OCI-LY7 (cell line): ENCODE measurements around the gene ROR2. TPM values are rescaled to one million over a fixed set of nuclear protein-coding genes. Genes with fewer than 3 reads are reported as not detected.

Experiments
- BruUV-seq: library from RNA; stranded (reverse); fragments of 400-500 nt; replicated peaks from 2 replicates; lab custom pipeline; 2021; lab: Mats Ljungman, UMichigan
- CTCF ChIA-PET: fragments of 300-600 bp; sonication (Branson Sonifier 250); formaldehyde crosslinking; loops from one replicate; lab custom pipeline; 2022; ENCODE audit warnings: antibody characterized with exemption; ENCODE audit not compliant: unreplicated experiment; lab: Charles Lee
- POLR2A ChIA-PET: fragments of 300-600 bp; sonication (Branson Sonifier 250); formaldehyde crosslinking; loops from one replicate; lab custom pipeline; 2022; ENCODE audit warnings: antibody characterized with exemption; lab: Charles Lee
- DNase-seq: peaks from one replicate; pipeline ENCODE4 v3.0.0-alpha.2; 2015; ENCODE audit warnings: low spot score
- H2AFZ ChIP-seq: fragments of 200-600 bp; sonication (generic), shearing (Covaris generic); 2 replicates; pipeline ENCODE4 v1.6.1; 2014; ENCODE audit warnings: mild to moderate bottlenecking, antibody characterized with exemption, low read length, moderate library complexity
- H3K27ac ChIP-seq: fragments of 200-600 bp; sonication (generic); 2 replicates; pipeline ENCODE4 v1.5.1; 2014; ENCODE audit warnings: mixed run types, low read depth, mild to moderate bottlenecking, moderate library complexity, low read length, inconsistent platforms; ENCODE audit not compliant: poor library complexity, severe bottlenecking
- H3K36me3 ChIP-seq: fragments of 200-600 bp; sonication (generic); 2 replicates; pipeline ENCODE4 v1.6.1; 2014; ENCODE audit warnings: mild to moderate bottlenecking, antibody characterized with exemption, low read length, moderate library complexity, mixed read lengths; ENCODE audit not compliant: insufficient read depth
- H3K4me1 ChIP-seq: fragments of 200-600 bp; sonication (generic); 2 replicates; pipeline ENCODE4 v1.5.1; 2014; ENCODE audit warnings: mild to moderate bottlenecking, low read length; ENCODE audit not compliant: insufficient read depth, poor library complexity, severe bottlenecking
- H3K4me2 ChIP-seq: fragments of 200-600 bp; sonication (generic); 2 replicates; pipeline ENCODE4 v1.6.1; 2014; ENCODE audit warnings: mild to moderate bottlenecking, low read length
- H3K4me3 ChIP-seq: fragments of 200-600 bp; sonication (generic); 2 replicates; pipeline ENCODE4 v1.5.1; 2014; ENCODE audit warnings: mild to moderate bottlenecking, low read depth, low read length; ENCODE audit not compliant: poor library complexity, severe bottlenecking
- H3K79me2 ChIP-seq: fragments of 200-600 bp; sonication (generic); 2 replicates; pipeline ENCODE4 v1.6.1; 2016; ENCODE audit warnings: low read depth, mild to moderate bottlenecking, low read length, moderate library complexity, mixed read lengths; ENCODE audit not compliant: insufficient read depth
- H3K9me2 ChIP-seq: fragments of 200-600 bp; sonication (generic); 2 replicates; pipeline ENCODE4 v1.6.1; 2016; ENCODE audit warnings: mild to moderate bottlenecking, low read length, mixed read lengths; ENCODE audit not compliant: insufficient read depth
- H3K9me3 ChIP-seq: fragments of 200-600 bp; sonication (generic); 2 replicates; pipeline ENCODE4 v1.6.1; 2014; ENCODE audit warnings: mild to moderate bottlenecking, mixed run types, low read length, mixed read lengths
- H4K20me1 ChIP-seq: fragments of 200-600 bp; sonication (generic); 2 replicates; pipeline ENCODE4 v1.6.1; 2014; ENCODE audit warnings: mild to moderate bottlenecking, antibody characterized with exemption, low read length, moderate library complexity, mixed read lengths; ENCODE audit not compliant: insufficient read depth
- EZH2phosphoT487 ChIP-seq: fragments of 200-600 bp; sonication (generic); IDR thresholded peaks from 2 replicates; pipeline ENCODE4 v1.6.1; 2018; ENCODE audit warnings: low read depth, borderline replicate concordance, mild to moderate bottlenecking, mixed run types, antibody characterized with exemption, low read length, moderate library complexity, mixed read lengths
- intact Hi-C: fragments of 100-400 bp; cut with micrococcal nuclease; formaldehyde crosslinking; loops from one replicate; pipeline ENCODE4 v1.10.0; 2022; ENCODE audit not compliant: unreplicated experiment
- total RNA-seq, 2 experiments: library from RNA; depleted of rRNA in 1 of 2; stranded (reverse); fragments of >200 nt in 1 of 2; shearing (Covaris generic) in 1 of 2; gene quantifications; 2 replicates each; pipeline ENCODE4 v1.2.3, GENCODE V29; 2014 to 2022
- TF ChIP-seq, protein P1 (sequence below): fragments of 200-600 bp; sonication (generic); conservative IDR thresholded peaks from 2 replicates; pipeline ENCODE4 v1.5.1; 2014; ENCODE audit warnings: mild to moderate bottlenecking, antibody characterized with exemption, low read length, moderate library complexity, mixed read lengths

The ROR2 gene
- total RNA-seq, 2 experiments from 2014 or later: 0.10 to 0.19 TPM

DNA sequence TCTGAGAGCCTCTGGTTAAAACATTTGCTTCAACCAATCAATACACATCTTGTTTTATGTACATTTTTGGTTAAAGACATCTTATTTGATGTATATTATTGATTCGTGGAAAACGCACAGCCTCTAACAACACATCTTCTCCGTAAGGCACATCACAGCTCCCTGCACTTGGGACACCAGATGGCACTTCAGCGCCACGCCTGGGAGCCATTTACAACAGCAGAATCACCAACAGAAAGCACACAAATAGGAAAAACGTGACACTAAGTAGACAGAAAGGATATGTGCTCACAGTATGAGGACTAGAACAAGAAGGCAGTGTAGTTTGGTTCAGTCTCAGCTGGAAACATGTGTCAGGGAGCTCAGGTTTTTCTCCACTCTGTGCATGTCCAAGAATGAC lies 199.7 kb downstream of the ROR2 start:
- Histone ChIP-seq H3K4me1 (no peaks in the 10 kb centered on the region), H3K4me3 (no peak overlapping the region), H3K27ac (no peak overlapping the region), H3K36me3 (no peaks in the 10 kb centered on the region), H2AFZ (no peak overlapping the region), H4K20me1 (no peaks in the 10 kb centered on the region), H3K4me2 (no peak overlapping the region), H3K9me3 (no peaks in the 10 kb centered on the region), H3K9me2 (no peaks in the 10 kb centered on the region), H3K79me2 (no peaks in the 10 kb centered on the region)
- intact Hi-C loops: no loop called here
- no TSS peak for BruUV-seq
- TF ChIP-seq EZH2phosphoT487: no peak
- TF ChIP-seq, protein P1, sequence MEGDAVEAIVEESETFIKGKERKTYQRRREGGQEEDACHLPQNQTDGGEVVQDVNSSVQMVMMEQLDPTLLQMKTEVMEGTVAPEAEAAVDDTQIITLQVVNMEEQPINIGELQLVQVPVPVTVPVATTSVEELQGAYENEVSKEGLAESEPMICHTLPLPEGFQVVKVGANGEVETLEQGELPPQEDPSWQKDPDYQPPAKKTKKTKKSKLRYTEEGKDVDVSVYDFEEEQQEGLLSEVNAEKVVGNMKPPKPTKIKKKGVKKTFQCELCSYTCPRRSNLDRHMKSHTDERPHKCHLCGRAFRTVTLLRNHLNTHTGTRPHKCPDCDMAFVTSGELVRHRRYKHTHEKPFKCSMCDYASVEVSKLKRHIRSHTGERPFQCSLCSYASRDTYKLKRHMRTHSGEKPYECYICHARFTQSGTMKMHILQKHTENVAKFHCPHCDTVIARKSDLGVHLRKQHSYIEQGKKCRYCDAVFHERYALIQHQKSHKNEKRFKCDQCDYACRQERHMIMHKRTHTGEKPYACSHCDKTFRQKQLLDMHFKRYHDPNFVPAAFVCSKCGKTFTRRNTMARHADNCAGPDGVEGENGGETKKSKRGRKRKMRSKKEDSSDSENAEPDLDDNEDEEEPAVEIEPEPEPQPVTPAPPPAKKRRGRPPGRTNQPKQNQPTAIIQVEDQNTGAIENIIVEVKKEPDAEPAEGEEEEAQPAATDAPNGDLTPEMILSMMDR: 0 out of 2 replicates have a peak, but pooled peaks have one; percentile 15
- DNase-seq: no peak
- ChIA-PET CTCF (no interaction called here), POLR2A (no interaction called here)

DNA sequence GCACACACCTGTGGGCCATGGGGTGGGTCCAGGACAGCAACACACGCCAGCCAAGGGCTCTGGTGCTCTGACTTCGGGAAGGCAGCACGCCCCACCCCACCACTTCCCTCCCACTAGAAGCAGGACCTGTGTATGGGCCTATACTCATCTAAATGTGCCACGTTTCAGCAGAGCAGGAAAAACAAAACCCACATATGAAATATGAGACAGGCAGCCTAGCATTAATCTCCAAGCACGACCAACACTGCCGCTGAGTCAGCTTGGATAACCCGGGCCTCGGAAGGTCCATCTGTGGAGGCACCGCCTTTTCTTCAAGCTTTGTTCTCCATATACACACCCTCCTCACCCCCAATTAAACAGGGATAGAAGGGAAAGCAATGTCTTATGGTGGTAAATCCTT lies 203.1 kb downstream of the ROR2 start:
- Histone ChIP-seq H4K20me1 (no peaks in the 10 kb centered on the region), H3K79me2 (no peaks in the 10 kb centered on the region), H3K9me3 (no peaks in the 10 kb centered on the region), H2AFZ (no peak overlapping the region), H3K4me2 (no peak overlapping the region), H3K4me1 (no peaks in the 10 kb centered on the region), H3K36me3 (no peaks in the 10 kb centered on the region), H3K9me2 (no peaks in the 10 kb centered on the region), H3K27ac (no peak overlapping the region), H3K4me3 (no peak overlapping the region)
- TF ChIP-seq EZH2phosphoT487: no peak
- TF ChIP-seq, protein P1: no peak
- no TSS peak for BruUV-seq
- intact Hi-C loops: no loop called here
- DNase-seq: no peak
- CTCF ChIA-PET: interaction anchor here (0.6 to 0.9 kb wide), 3 partner anchors 12 to 371 kb away, joined by 3 to 4 read pairs (median 3); no protein-coding TSS in a partner anchor
- POLR2A ChIA-PET: interaction anchor here (0.6 kb wide), 2 partner anchors 20 to 652 kb away, joined by 3 read pairs; no protein-coding TSS in a partner anchor

DNA sequence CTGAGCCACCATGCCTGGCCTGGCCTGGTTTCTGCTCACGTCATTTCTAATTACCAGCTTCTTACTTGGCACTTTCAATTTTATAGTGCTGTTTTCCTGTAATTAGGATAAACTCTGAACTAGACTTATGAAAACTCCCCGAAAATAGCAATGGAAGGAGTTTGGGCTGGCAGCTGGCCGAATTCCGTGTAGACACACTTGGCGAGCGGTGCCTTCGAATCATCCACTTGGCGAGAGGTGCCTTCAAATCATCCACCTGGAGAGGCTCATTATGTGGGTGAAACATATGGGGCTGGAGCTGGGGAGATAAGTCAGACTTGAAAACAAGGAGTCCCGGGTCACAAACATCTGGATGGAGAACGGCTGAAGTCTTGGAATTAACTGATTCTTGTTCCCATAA lies 203.7 kb downstream of the ROR2 start:
- Histone ChIP-seq H3K4me2 (no peak overlapping the region), H2AFZ (no peak overlapping the region), H3K27ac (no peak overlapping the region), H3K36me3 (no peaks in the 10 kb centered on the region), H3K9me2 (no peaks in the 10 kb centered on the region), H3K9me3 (no peaks in the 10 kb centered on the region), H3K79me2 (no peaks in the 10 kb centered on the region), H3K4me3 (no peak overlapping the region), H4K20me1 (no peaks in the 10 kb centered on the region), H3K4me1 (no peaks in the 10 kb centered on the region)
- intact Hi-C loops: no loop called here
- POLR2A ChIA-PET: interaction anchor here (0.6 kb wide), 2 partner anchors 20 to 652 kb away, joined by 3 read pairs; no protein-coding TSS in a partner anchor
- TF ChIP-seq, protein P1: no peak
- DNase-seq: no peak
- CTCF ChIA-PET: interaction anchor here (0.9 kb wide), 1 partner anchor 12 kb away, joined by 3 read pairs; no protein-coding TSS in a partner anchor
- BruUV-seq: no TSS peak
